ENCODE data around the gene LMO7. TPM values are rescaled to one million over a fixed set of nuclear protein-coding genes. Genes with fewer than 3 reads are reported as not detected.
"Not testable (repeated sequence)": the region's sequence is repeated elsewhere in the genome, so short reads cannot be mapped to it uniquely, and the experiment has no call there.

Gene LMO7
- polyA plus RNA-seq, 1 experiment = 76.9 TPM

GRCh38 chr13:75694722-75695121, 58.6 kb downstream of the LMO7 start:
- Histone ChIP-seq H3K27ac (ENCODE audit: low read depth, low read length) (no peak overlapping the region), H3K9me3 (ENCODE audit: control insufficient read depth, insufficient read depth, low read length) (no peaks in the 10 kb centered on the region), H3K4me3 (ENCODE audit: low read depth, low read length) (no peak overlapping the region), H3K27me3 (ENCODE audit: control insufficient read depth, insufficient read depth, low read length) (no peaks in the 10 kb centered on the region)
- TF ChIP-seq CTCF (IDR thresholded peaks at IDR 0.05; ENCODE audit: low read depth, low read length) = no peak
- DNase-seq (ENCODE audit: low read depth, low spot score) = no peak
- POLR2A ChIA-PET = no interaction called here
- CTCF ChIA-PET = interaction anchor here (1.0 to 4.8 kb wide), 27 partner anchors 9 to 1285 kb away, joined by 3 to 105 read pairs (median 12); no protein-coding TSS in a partner anchor

GRCh38 chr13:75695908-75696307, 59.8 kb downstream of the LMO7 start:
- ChIA-PET POLR2A (interaction anchor here (0.6 to 0.9 kb wide), 3 partner anchors 10 to 93 kb away, joined by 3 to 12 read pairs (median 4); no protein-coding TSS in a partner anchor), CTCF (interaction anchor here (0.5 to 4.8 kb wide), 99 partner anchors 10 to 1298 kb away, joined by 3 to 105 read pairs (median 6); partner anchors contain the start of genes COMMD6 and TBC1D4)
- not testable (repeated sequence) for DNase-seq (ENCODE audit: low read depth, low spot score); H3K27ac ChIP-seq (ENCODE audit: low read depth, low read length); H3K4me3 ChIP-seq (ENCODE audit: low read depth, low read length); H3K27me3 ChIP-seq (ENCODE audit: control insufficient read depth, insufficient read depth, low read length); H3K9me3 ChIP-seq (ENCODE audit: control insufficient read depth, insufficient read depth, low read length)
- TF ChIP-seq CTCF (IDR thresholded peaks at IDR 0.05; ENCODE audit: low read depth, low read length) = peak; percentile 84

- H3K9me3 ChIP-seq (ENCODE audit: control insufficient read depth, insufficient read depth, low read length) = no peaks in the 10 kb centered on the region
- TF ChIP-seq CTCF (IDR thresholded peaks at IDR 0.05; ENCODE audit: low read depth, low read length) = no peak
- DNase-seq (ENCODE audit: low read depth, low spot score) = no peak
- no peaks in the 10 kb centered on the region for H3K27me3 ChIP-seq (ENCODE audit: control insufficient read depth, insufficient read depth, low read length)
- no peak overlapping the region for H3K4me3 ChIP-seq (ENCODE audit: low read depth, low read length)
- ChIA-PET CTCF (interaction anchor here (0.7 to 4.8 kb wide), 5 partner anchors 11 to 1303 kb away, joined by 5 to 105 read pairs (median 7); no protein-coding TSS in a partner anchor), POLR2A (interaction anchor here (0.7 kb wide), 1 partner anchor 149 kb away, joined by 5 read pairs; no protein-coding TSS in a partner anchor)
- H3K27ac ChIP-seq (ENCODE audit: low read depth, low read length) = no peak overlapping the region
Observed at GRCh38 chr13:75699062-75699461, 62.9 kb downstream of the LMO7 start.

- not testable (repeated sequence) for H3K4me3 ChIP-seq (ENCODE audit: low read depth, low read length); H3K27me3 ChIP-seq (ENCODE audit: control insufficient read depth, insufficient read depth, low read length); H3K27ac ChIP-seq (ENCODE audit: low read depth, low read length); DNase-seq (ENCODE audit: low read depth, low spot score); H3K9me3 ChIP-seq (ENCODE audit: control insufficient read depth, insufficient read depth, low read length)
- ChIA-PET POLR2A (interaction anchor here (0.7 kb wide), 1 partner anchor 149 kb away, joined by 5 read pairs; no protein-coding TSS in a partner anchor), CTCF (interaction anchor here (0.6 kb wide), 1 partner anchor 66 kb away, joined by 5 read pairs; no protein-coding TSS in a partner anchor)
Observed at GRCh38 chr13:75699717-75700116, 63.6 kb downstream of the LMO7 start.

GRCh38 chr13:75700552-75700951, 64.4 kb downstream of the LMO7 start:
- Histone ChIP-seq H3K9me3 (ENCODE audit: control insufficient read depth, insufficient read depth, low read length) (no peaks in the 10 kb centered on the region), H3K27ac (ENCODE audit: low read depth, low read length) (no peak overlapping the region), H3K4me3 (ENCODE audit: low read depth, low read length) (no peak overlapping the region), H3K27me3 (ENCODE audit: control insufficient read depth, insufficient read depth, low read length) (no peaks in the 10 kb centered on the region)
- POLR2A ChIA-PET = no interaction called here
- CTCF ChIA-PET = interaction anchor here (0.6 kb wide), 1 partner anchor 67 kb away, joined by 5 read pairs; no protein-coding TSS in a partner anchor
- no peak for TF ChIP-seq CTCF (IDR thresholded peaks at IDR 0.05; ENCODE audit: low read depth, low read length)
- DNase-seq (ENCODE audit: low read depth, low spot score) = no peak
